Measurements from ENCODE around the gene IVD. TPM values are rescaled to one million over a fixed set of nuclear protein-coding genes. Genes with fewer than 3 reads are reported as not detected.

IVD gene
- total RNA-seq: 12.4 and 19.6 TPM in 2 replicates

DNA sequence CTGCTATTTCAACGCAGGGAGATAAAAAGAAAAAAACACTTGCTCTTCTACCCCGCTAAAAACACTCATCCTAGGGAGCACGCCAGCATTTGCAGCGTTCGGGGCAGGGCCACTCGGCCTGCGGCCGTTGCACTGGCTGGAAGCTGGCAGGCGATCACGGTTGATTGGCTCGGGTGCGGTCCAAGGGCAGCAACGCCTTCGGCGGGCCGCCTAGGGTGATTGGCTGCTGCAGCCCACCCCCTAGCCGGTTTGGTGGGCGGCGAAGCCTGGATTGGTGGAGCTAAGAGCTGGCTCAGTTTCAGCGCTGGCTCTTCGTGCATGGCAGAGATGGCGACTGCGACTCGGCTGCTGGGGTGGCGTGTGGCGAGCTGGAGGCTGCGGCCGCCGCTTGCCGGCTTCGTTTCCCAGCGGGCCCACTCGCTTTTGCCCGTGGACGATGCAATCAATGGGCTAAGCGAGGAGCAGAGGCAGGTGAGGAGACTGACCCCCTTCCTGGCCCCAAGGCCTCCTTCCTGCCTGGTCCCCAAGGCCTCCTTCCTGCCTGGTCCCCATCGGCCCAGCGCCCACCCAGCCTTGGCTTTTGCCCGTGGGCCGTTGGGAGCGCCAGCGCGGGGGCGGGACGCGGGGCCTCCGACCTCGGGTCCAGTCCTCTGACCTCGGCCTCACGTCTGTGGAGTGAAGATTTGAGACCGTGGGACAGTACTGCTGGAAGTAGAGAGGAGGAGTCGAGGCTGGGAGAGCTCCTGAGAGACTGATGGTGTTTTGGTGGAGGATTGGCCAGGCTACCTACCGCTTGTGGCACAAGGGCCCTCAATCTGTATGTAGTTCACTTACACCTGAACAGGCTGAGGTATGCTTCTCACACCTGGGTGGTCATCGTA, at the start of gene IVD:
TSS of gene IVD (plus strand) at position 295 of the 881 bp plus-strand sequence. CDS start at position 328, 33 bp downstream.
- Histone ChIP-seq H3K4me3 (ENCODE audit: low read depth, low read length) (peak within 1 kb of the TSS; percentile 49), H3K36me3 (ENCODE audit: control insufficient read depth, insufficient read depth, low read length) (peaks cover 3% of the 10 kb centered on the region), H3K27me3 (ENCODE audit: control insufficient read depth, insufficient read depth, low read length) (no peaks in the 10 kb centered on the region)
- TF ChIP-seq, protein P1, sequence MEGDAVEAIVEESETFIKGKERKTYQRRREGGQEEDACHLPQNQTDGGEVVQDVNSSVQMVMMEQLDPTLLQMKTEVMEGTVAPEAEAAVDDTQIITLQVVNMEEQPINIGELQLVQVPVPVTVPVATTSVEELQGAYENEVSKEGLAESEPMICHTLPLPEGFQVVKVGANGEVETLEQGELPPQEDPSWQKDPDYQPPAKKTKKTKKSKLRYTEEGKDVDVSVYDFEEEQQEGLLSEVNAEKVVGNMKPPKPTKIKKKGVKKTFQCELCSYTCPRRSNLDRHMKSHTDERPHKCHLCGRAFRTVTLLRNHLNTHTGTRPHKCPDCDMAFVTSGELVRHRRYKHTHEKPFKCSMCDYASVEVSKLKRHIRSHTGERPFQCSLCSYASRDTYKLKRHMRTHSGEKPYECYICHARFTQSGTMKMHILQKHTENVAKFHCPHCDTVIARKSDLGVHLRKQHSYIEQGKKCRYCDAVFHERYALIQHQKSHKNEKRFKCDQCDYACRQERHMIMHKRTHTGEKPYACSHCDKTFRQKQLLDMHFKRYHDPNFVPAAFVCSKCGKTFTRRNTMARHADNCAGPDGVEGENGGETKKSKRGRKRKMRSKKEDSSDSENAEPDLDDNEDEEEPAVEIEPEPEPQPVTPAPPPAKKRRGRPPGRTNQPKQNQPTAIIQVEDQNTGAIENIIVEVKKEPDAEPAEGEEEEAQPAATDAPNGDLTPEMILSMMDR (IDR thresholded peaks at IDR 0.05; ENCODE audit: insufficient read depth, low read length, severe bottlenecking): no peak
- FAIRE-seq (no peak), DNase-seq (ENCODE audit: low read depth) (peak; percentile 85)

GRCh38 chr15:40355976-40356585, 49.5 kb upstream of the IVD start:
- TF ChIP-seq, protein P1 (IDR thresholded peaks at IDR 0.05; ENCODE audit: insufficient read depth, low read length, severe bottlenecking): no peak
- FAIRE-seq (no peak), DNase-seq (ENCODE audit: low read depth) (no peak)
- H3K4me3 ChIP-seq (ENCODE audit: low read depth, low read length): no peak overlapping the region
- no peaks in the 10 kb centered on the region for H3K36me3 ChIP-seq (ENCODE audit: control insufficient read depth, insufficient read depth, low read length)
- H3K27me3 ChIP-seq (ENCODE audit: control insufficient read depth, insufficient read depth, low read length): peaks cover 5% of the 10 kb centered on the region

- no peak for FAIRE-seq
- DNase-seq (ENCODE audit: low read depth): no peak
- Histone ChIP-seq H3K27me3 (ENCODE audit: control insufficient read depth, insufficient read depth, low read length) (peaks cover 5% of the 10 kb centered on the region), H3K36me3 (ENCODE audit: control insufficient read depth, insufficient read depth, low read length) (no peaks in the 10 kb centered on the region), H3K4me3 (ENCODE audit: low read depth, low read length) (no peak overlapping the region)
- TF ChIP-seq, protein P1 (IDR thresholded peaks at IDR 0.05; ENCODE audit: insufficient read depth, low read length, severe bottlenecking): no peak
These were observed 48.3 kb upstream of the IVD start for GRCh38 chr15:40357246-40357645.

DNA sequence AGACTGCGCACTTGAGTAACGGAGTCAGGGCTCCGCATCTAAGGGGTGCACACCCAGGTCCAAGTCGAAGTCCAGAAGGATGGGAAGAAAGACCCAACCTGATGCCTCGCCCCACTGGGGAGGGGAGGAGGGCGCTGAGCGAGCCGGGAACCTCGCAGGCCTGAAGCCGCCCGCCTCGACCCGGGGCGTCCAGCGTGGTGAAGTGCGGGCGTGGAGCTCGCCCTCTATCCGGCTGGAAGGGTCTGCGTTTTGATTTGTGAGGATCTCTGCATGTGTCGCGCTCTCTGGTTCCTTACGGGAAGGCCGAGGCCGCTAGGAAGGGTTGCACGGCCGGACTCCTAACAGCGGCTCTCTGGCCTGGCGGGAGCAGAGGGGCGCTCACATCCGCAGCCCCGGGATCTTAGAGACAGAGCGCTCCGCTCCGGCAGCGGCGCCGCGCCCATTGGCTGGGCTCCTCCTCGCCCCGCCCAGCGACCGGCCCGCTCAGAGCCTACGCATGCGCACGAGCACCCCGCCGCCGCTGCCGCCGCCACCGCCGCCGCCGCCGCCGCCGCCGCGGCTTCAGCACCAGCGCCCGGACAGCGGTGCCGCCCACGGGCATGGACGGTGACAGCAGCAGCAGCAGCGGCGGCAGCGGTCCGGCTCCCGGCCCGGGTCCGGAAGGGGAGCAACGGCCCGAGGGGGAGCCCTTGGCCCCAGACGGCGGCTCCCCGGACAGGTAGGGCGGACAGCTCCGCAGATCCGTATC, 47.7 kb upstream of the IVD start, which contains the start of gene DISP2:
TSS of gene DISP2 (plus strand) at position 497 of the 748 bp plus-strand sequence. CDS start at position 600, 103 bp downstream.
- Histone ChIP-seq H3K4me3 (ENCODE audit: low read depth, low read length) (peak within 1 kb of the TSS; percentile 33), H3K36me3 (ENCODE audit: control insufficient read depth, insufficient read depth, low read length) (no peaks in the 10 kb centered on the region), H3K27me3 (ENCODE audit: control insufficient read depth, insufficient read depth, low read length) (peaks cover 5% of the 10 kb centered on the region)
- TF ChIP-seq, protein P1 (IDR thresholded peaks at IDR 0.05; ENCODE audit: insufficient read depth, low read length, severe bottlenecking): no peak
- peak; percentile 56 for DNase-seq (ENCODE audit: low read depth)
- FAIRE-seq: no peak

- peak; percentile 60 for FAIRE-seq
- Histone ChIP-seq H3K36me3 (ENCODE audit: control insufficient read depth, insufficient read depth, low read length) (no peaks in the 10 kb centered on the region), H3K27me3 (ENCODE audit: control insufficient read depth, insufficient read depth, low read length) (peaks cover 1% of the 10 kb centered on the region), H3K4me3 (ENCODE audit: low read depth, low read length) (peak overlapping the region; percentile 31)
- no peak for DNase-seq (ENCODE audit: low read depth)
- TF ChIP-seq, protein P1 (IDR thresholded peaks at IDR 0.05; ENCODE audit: insufficient read depth, low read length, severe bottlenecking): no peak
These were observed 46.9 kb upstream of the IVD start for GRCh38 chr15:40358471-40359353.

All from bronchial epithelial cell (primary cell).